ENCODE data around the gene EXOSC7. TPM values are rescaled to one million over a fixed set of nuclear protein-coding genes. Genes with fewer than 3 reads are reported as not detected.

Gene EXOSC7
- total RNA-seq, 1 experiment from 2014 or later = 88.7 TPM

DNA sequence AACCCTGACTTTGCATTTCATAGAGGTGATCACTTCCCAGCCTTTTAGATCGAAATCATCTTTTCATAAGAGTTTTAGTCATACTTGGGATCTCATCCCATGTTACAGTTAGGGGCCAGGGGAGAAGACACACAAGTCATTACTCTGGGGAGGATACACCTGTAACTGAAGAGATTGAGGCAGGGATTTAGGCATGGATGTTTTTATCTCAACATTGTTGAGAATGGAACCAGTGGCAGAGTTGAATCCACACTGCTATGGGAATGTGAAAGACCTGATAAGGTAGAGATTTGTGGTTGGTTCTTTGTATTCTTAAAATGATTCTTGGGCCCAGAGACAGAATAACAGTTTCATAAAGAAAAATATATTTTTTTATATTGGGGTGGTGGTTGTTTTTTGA is 33.8 kb downstream of the EXOSC7 start:
- Mint-ChIP-seq H3K9me3 (peaks cover 1% of the 10 kb centered on the region in 2 experiments), H3K4me3 (no peak overlapping the region)

More for the DNA sequence above, 33.8 kb downstream of the EXOSC7 start:
- DNase-seq = no peak
- Histone ChIP-seq H3K4ac (ENCODE audit: low read depth, low read length) (no peak overlapping the region), H3K27ac (ENCODE audit: insufficient read length, low read depth, low read length) (no peak overlapping the region), H3K18ac (ENCODE audit: insufficient read length, low read depth, low read length) (no peak overlapping the region), H2BK12ac (ENCODE audit: insufficient read length, low read depth, low read length) (no peak overlapping the region), H2AK5ac (ENCODE audit: insufficient read length, low read length) (no peak overlapping the region), H4K5ac (ENCODE audit: insufficient read length, low read depth, low read length) (no peak overlapping the region), H2BK5ac (ENCODE audit: insufficient read length, low read length) (no peak overlapping the region), H3K56ac (ENCODE audit: insufficient read length, low read depth, low read length) (no peak overlapping the region), H3K79me1 (ENCODE audit: insufficient read depth, low read depth, low read length, poor library complexity, severe bottlenecking) (no peaks in the 10 kb centered on the region), H3K4me2 (ENCODE audit: insufficient read depth, insufficient read length, low read length) (no peak overlapping the region), H3K27me3 (ENCODE audit: insufficient read depth, low read length) (no peaks in the 10 kb centered on the region), H3K9me3 (ENCODE audit: control insufficient read depth, low read depth, low read length) (no peaks in the 10 kb centered on the region), H4K20me1 (ENCODE audit: control insufficient read depth, insufficient read depth, insufficient read length) (no peaks in the 10 kb centered on the region), H3K14ac (ENCODE audit: insufficient read depth, low read length) (no peak overlapping the region), H2BK120ac (ENCODE audit: low read depth, low read length, poor library complexity, severe bottlenecking) (no peak overlapping the region), H3K9ac (ENCODE audit: extremely low read depth, insufficient read length, low read length) (no peak overlapping the region), H2AFZ (ENCODE audit: low read length) (no peak overlapping the region), H3K23ac (ENCODE audit: insufficient read length, low read depth, low read length) (no peak overlapping the region), H2BK15ac (ENCODE audit: low read depth, low read length) (no peak overlapping the region), H3T11ph (ENCODE audit: low read length) (no peak overlapping the region), H4K8ac (replicated peaks; ENCODE audit: insufficient read length, low read depth, low read length) (no peak overlapping the region), H2BK20ac (ENCODE audit: low read depth, low read length, poor library complexity, severe bottlenecking) (no peak overlapping the region), H3K4me1 (ENCODE audit: insufficient read depth, low read length) (no peaks in the 10 kb centered on the region), H3K79me2 (ENCODE audit: insufficient read depth, low read length) (no peaks in the 10 kb centered on the region), H4K91ac (ENCODE audit: insufficient read length, low read depth, low read length) (no peak overlapping the region), H3K23me2 (ENCODE audit: insufficient read length, low read depth, low read length, poor library complexity, severe bottlenecking) (no peaks in the 10 kb centered on the region)
- Mint-ChIP-seq H3K27me3 (ENCODE audit: low read depth) (no peaks in the 10 kb centered on the region), H3K27ac (no peak overlapping the region), H3K4me1 (no peaks in the 10 kb centered on the region), H3K36me3 (ENCODE audit: insufficient read depth in 1 of 3, low read depth in 3 of 3) (peaks cover 45 to 70% (median 62%) of the 10 kb centered on the region in 3 experiments)
- TF ChIP-seq, protein P1, sequence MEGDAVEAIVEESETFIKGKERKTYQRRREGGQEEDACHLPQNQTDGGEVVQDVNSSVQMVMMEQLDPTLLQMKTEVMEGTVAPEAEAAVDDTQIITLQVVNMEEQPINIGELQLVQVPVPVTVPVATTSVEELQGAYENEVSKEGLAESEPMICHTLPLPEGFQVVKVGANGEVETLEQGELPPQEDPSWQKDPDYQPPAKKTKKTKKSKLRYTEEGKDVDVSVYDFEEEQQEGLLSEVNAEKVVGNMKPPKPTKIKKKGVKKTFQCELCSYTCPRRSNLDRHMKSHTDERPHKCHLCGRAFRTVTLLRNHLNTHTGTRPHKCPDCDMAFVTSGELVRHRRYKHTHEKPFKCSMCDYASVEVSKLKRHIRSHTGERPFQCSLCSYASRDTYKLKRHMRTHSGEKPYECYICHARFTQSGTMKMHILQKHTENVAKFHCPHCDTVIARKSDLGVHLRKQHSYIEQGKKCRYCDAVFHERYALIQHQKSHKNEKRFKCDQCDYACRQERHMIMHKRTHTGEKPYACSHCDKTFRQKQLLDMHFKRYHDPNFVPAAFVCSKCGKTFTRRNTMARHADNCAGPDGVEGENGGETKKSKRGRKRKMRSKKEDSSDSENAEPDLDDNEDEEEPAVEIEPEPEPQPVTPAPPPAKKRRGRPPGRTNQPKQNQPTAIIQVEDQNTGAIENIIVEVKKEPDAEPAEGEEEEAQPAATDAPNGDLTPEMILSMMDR (conservative IDR thresholded peaks at IDR 0.05) = no peak
- WGBS (ENCODE audit: extremely low coverage, insufficient read length, low lambda C conversion rate) = no CpG with 5 or more reads among the region's 1 CpG
